ENCODE measurements around the gene FDXR.

Gene FDXR

DNA sequence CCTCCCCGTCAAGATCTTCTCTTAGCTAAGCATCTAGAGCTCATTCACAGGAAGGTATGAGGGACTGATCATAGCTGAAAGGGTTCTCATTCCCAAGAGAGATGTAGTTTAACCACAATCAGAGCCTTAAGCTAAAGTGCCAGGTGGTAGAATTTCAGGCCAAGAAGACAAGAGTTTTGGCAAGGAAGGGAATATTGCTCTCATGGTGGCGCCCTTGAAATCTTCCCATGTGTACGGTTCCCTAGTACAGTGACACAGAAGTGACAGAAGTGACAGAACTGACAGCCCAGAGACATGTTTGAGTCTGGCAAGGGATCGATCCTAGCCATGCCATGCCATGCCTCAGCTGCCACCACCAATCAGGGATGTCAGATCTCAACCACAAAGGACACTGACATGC is 15.6 kb downstream of the FDXR start:
- Histone ChIP-seq H3K27ac (no peak overlapping the region), H3K36me3 (ENCODE audit: insufficient read depth, low read length) (no peaks in the 10 kb centered on the region), H3K9ac (ENCODE audit: insufficient read length) (no peak overlapping the region), H3K9me3 (ENCODE audit: low read depth, low read length) (no peaks in the 10 kb centered on the region), H3K4me3 (no peak overlapping the region)
- DNase-seq (ENCODE audit: low read depth, low spot score): no peak
- TF ChIP-seq POLR2AphosphoS5 (IDR thresholded peaks at IDR 0.05; ENCODE audit: borderline replicate concordance, low read depth, low read length) (no peak), FOXP2 (optimal IDR thresholded peaks at IDR 0.05; ENCODE audit: control extremely low read depth, extremely low read length, insufficient read depth) (no peak), EZH2 (IDR thresholded peaks at IDR 0.05) (no peak)

DNA sequence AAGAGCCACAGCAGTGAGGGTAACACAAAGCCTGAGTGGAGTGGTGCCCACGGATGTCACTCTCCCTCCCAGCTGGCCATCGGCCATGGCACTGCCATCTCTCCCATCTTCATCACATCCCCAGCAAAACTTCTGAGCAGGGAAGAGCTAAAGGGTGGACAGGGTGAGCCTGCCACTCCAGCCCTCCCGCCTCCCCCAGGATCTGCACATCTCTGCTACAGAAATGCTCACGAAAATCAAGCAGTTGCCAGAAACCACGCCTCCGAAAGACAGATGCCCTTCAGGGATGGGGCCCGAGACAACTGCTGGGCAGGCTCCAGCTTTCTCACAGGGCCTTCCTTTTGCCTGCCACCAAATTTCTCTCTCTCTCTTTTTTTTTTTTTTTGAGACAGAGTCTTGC is 16.7 kb downstream of the FDXR start:
- Histone ChIP-seq H3K9ac (ENCODE audit: insufficient read length) (no peak overlapping the region), H3K27ac (no peak overlapping the region), H3K4me3 (no peak overlapping the region), H3K36me3 (ENCODE audit: insufficient read depth, low read length) (no peaks in the 10 kb centered on the region), H3K9me3 (ENCODE audit: low read depth, low read length) (no peaks in the 10 kb centered on the region)
- no peak for DNase-seq (ENCODE audit: low read depth, low spot score)
- no peak for TF ChIP-seq EZH2 (IDR thresholded peaks at IDR 0.05)
- no peak for TF ChIP-seq FOXP2 (optimal IDR thresholded peaks at IDR 0.05; ENCODE audit: control extremely low read depth, extremely low read length, insufficient read depth)

DNA sequence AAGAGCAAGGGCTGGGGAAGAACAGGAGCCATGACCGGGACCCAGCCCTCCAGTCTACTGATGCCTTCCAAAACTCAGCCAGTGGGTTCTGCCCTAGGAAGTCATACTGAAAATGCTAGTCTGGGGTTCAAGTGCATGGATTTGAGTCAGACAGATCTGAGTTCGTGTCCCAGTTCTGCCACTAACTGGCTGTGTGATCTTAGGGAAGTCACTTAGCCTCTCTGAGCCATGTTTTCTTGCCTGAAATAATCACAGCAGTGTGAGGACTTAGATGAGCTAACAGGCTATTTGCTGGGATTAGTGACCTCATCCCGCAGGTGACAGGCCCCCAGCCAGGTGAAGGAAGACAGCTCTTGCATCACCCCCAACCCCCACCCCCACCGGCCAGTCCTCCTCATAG is 17.5 kb downstream of the FDXR start:
- H3K4me3 ChIP-seq: no peak overlapping the region
- no peak overlapping the region for H3K27ac ChIP-seq
- H3K36me3 ChIP-seq (ENCODE audit: insufficient read depth, low read length): no peaks in the 10 kb centered on the region
- TF ChIP-seq EZH2 (IDR thresholded peaks at IDR 0.05): no peak
- no peak for TF ChIP-seq FOXP2 (optimal IDR thresholded peaks at IDR 0.05; ENCODE audit: control extremely low read depth, extremely low read length, insufficient read depth)
- TF ChIP-seq POLR2AphosphoS5 (IDR thresholded peaks at IDR 0.05; ENCODE audit: borderline replicate concordance, low read depth, low read length): no peak
- no peaks in the 10 kb centered on the region for H3K9me3 ChIP-seq (ENCODE audit: low read depth, low read length)
- H3K9ac ChIP-seq (ENCODE audit: insufficient read length): no peak overlapping the region
- no peak for DNase-seq (ENCODE audit: low read depth, low spot score)

DNA sequence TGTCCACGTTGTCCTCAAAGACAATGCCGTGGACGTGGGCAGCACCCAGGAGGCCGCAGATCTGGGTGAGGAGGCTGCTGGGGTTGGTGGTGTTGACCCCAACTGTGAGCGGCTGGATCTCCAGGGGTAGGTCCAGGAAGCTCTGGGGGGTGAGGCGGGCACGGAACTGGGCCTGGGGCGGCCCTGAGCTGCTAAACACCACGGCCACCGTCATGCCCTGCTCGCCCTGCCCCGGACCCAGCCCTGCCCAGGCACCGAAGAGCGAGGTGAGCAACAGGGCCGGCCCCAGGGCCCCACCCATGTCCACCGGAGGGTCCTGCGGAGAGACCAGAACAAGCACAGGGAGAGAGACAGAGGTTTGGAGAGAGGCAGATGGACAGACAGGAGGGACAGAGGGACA is 18.0 kb downstream of the FDXR start:
- H3K9me3 ChIP-seq (ENCODE audit: low read depth, low read length): no peaks in the 10 kb centered on the region
- no peak overlapping the region for H3K4me3 ChIP-seq
- no peaks in the 10 kb centered on the region for H3K36me3 ChIP-seq (ENCODE audit: insufficient read depth, low read length)
- no peak for DNase-seq (ENCODE audit: low read depth, low spot score)
- H3K27ac ChIP-seq: no peak overlapping the region
- TF ChIP-seq FOXP2 (optimal IDR thresholded peaks at IDR 0.05; ENCODE audit: control extremely low read depth, extremely low read length, insufficient read depth) (no peak), EZH2 (IDR thresholded peaks at IDR 0.05) (no peak), POLR2AphosphoS5 (IDR thresholded peaks at IDR 0.05; ENCODE audit: borderline replicate concordance, low read depth, low read length) (no peak)
- no peak overlapping the region for H3K9ac ChIP-seq (ENCODE audit: insufficient read length)

DNA sequence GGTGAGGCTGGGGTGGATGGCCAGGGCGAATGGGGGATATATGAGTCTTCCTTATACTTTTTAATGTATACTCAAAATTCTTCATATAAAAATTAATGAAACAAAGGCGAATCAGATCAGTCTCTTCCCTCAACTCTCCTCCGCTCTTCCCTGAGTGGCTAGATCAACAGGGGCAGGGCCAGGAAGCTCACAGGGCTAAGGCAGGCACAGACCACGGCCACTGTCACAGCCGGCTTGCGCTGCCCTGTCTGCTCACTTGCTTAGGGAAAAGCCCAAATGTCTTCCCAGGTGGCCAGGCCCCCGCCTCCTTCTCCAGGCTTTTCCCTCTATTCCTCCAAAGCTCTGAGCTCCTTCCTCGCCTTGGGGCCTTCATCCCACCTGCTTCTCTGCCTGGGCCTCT is 19.1 kb downstream of the FDXR start:
- Histone ChIP-seq H3K36me3 (ENCODE audit: insufficient read depth, low read length) (no peaks in the 10 kb centered on the region), H3K9ac (ENCODE audit: insufficient read length) (no peak overlapping the region), H3K9me3 (ENCODE audit: low read depth, low read length) (no peaks in the 10 kb centered on the region), H3K4me3 (no peak overlapping the region), H3K27ac (no peak overlapping the region)
- TF ChIP-seq POLR2AphosphoS5 (IDR thresholded peaks at IDR 0.05; ENCODE audit: borderline replicate concordance, low read depth, low read length) (no peak), EZH2 (IDR thresholded peaks at IDR 0.05) (no peak), FOXP2 (optimal IDR thresholded peaks at IDR 0.05; ENCODE audit: control extremely low read depth, extremely low read length, insufficient read depth) (no peak)
- DNase-seq (ENCODE audit: low read depth, low spot score): no peak

DNA sequence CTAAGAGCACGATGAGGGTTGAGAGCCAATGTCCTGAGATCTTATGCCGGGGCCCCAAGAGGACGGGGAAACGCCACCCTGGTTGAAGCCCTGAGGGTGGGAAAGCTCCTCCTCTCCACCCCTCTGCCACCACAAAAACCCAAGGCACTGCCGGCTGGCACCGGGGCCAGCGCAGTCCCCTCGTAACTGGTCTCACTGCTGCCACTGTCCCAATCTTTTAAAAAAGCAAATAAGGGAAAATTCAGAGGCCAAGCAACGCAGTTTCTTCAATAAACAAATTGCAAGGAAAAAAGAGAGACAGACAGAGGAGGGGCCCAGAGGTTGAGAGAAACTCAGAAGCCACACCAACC is 19.8 kb downstream of the FDXR start:
- Histone ChIP-seq H3K9ac (ENCODE audit: insufficient read length) (no peak overlapping the region), H3K4me3 (peak overlapping the region; percentile 72), H3K36me3 (ENCODE audit: insufficient read depth, low read length) (no peaks in the 10 kb centered on the region), H3K9me3 (ENCODE audit: low read depth, low read length) (no peaks in the 10 kb centered on the region), H3K27ac (no peak overlapping the region)
- DNase-seq (ENCODE audit: low read depth, low spot score): no peak
- TF ChIP-seq EZH2 (IDR thresholded peaks at IDR 0.05) (no peak), POLR2AphosphoS5 (IDR thresholded peaks at IDR 0.05; ENCODE audit: borderline replicate concordance, low read depth, low read length) (no peak)

DNA sequence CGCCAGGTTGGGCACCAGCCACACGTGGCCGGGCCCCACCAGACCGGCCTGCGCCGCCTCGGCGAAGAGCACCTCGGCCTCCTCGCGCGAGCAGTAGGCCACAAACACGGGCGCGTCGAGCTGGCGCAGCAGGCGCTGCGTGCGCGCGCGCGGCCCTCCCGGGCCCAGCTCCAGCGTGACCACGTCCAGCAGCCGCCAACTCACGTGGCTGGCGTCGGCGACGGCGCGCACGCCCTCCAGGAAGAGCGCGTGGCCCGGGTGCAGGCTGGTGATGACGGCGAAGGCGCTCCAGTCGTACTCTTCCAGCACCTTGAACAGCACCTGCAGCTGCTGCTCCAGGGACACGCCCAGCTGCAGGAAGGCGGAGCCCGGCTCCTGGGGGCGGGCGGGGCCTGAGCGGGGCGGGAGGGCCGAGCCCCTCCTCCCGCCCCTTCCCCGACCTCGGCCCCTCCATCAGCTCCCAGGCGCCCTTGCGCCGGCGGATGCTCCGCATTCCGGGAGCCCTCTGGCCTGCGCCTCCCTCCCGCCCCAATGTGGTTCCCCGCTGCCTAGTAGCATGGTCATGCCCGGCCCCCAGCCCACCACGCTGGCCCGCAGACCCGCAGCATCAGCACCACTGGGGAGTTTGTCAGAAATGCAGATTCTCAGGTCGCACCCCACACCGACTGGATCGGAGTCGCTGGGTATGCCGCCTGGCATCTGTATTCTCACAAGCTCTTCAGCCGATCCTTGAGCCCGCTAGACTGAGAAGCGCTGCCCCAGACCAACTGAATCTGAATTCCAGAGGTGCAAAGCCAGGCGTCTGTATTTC is 20.4 kb downstream of the FDXR start:
- Histone ChIP-seq H3K36me3 (ENCODE audit: insufficient read depth, low read length) (no peaks in the 10 kb centered on the region), H3K4me3 (peak overlapping the region; percentile 72), H3K9ac (ENCODE audit: insufficient read length) (no peak overlapping the region), H3K27ac (no peak overlapping the region), H3K9me3 (ENCODE audit: low read depth, low read length) (no peaks in the 10 kb centered on the region)
- DNase-seq (ENCODE audit: low read depth, low spot score): no peak
- peak; percentile 71 for TF ChIP-seq POLR2AphosphoS5 (IDR thresholded peaks at IDR 0.05; ENCODE audit: borderline replicate concordance, low read depth, low read length)
- no peak for TF ChIP-seq EZH2 (IDR thresholded peaks at IDR 0.05)

DNA sequence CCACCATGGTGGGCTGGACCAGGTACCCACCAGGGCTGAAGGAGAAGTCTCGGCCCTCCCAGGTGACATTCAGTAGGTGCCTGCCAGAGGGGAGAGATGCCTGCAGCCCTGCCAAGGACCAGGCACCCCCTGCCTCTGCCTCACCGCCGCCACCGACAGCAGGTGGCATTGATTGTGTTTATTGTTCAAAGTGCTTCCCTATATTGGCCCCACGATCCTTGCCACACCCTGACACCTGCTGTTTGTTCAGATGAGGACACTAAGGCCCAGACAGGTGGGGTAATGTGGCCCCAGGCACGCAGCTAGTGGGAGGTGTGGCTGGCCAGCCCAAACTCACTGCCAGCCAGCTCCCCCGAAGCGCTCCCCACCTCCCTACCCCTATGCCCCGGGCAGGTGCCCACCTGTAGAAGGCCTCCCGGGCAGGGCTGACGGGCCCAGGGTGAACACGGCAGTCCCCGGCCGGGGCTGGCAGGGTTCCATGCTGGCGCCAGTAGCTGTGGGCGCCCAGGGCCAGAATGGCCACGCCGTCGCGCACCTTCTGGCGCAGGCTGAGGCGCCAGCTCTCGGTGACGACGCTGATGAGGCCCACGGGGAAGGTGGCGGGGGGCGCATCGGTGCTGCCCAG is 21.1 kb downstream of the FDXR start:
- Histone ChIP-seq H3K9me3 (ENCODE audit: low read depth, low read length) (no peaks in the 10 kb centered on the region), H3K27ac (no peak overlapping the region), H3K4me3 (no peak overlapping the region), H3K36me3 (ENCODE audit: insufficient read depth, low read length) (no peaks in the 10 kb centered on the region), H3K9ac (ENCODE audit: insufficient read length) (no peak overlapping the region)
- no peak for DNase-seq (ENCODE audit: low read depth, low spot score)
- TF ChIP-seq POLR2AphosphoS5 (IDR thresholded peaks at IDR 0.05; ENCODE audit: borderline replicate concordance, low read depth, low read length): no peak
- no peak for TF ChIP-seq EZH2 (IDR thresholded peaks at IDR 0.05)
- no peak for TF ChIP-seq FOXP2 (optimal IDR thresholded peaks at IDR 0.05; ENCODE audit: control extremely low read depth, extremely low read length, insufficient read depth)

DNA sequence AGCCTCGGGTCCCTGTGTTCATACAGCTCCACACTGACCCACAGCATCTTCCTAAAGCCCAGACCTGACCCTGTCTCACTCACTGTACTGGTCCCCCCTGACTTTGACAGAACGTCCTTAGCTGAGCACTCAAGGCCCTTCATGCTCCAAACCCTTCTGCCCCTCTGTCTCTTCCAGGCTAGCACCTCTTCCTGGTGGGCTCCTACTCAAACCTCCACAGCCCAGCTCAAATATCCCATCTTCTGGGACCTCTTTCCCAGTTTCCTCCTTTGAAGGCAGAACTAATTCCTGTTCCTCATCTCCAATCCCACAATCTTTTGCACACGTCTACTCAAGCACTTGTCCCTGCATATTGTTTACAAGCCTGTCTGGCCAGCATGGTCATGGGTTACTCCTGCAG is 21.9 kb downstream of the FDXR start:
- TF ChIP-seq FOXP2 (optimal IDR thresholded peaks at IDR 0.05; ENCODE audit: control extremely low read depth, extremely low read length, insufficient read depth): no peak
- TF ChIP-seq POLR2AphosphoS5 (IDR thresholded peaks at IDR 0.05; ENCODE audit: borderline replicate concordance, low read depth, low read length): no peak
- no peak for TF ChIP-seq EZH2 (IDR thresholded peaks at IDR 0.05)

More for the DNA sequence above, 21.9 kb downstream of the FDXR start:
- no peak for DNase-seq (ENCODE audit: low read depth, low spot score)
- Histone ChIP-seq H3K36me3 (ENCODE audit: insufficient read depth, low read length) (no peaks in the 10 kb centered on the region), H3K9ac (ENCODE audit: insufficient read length) (no peak overlapping the region), H3K9me3 (ENCODE audit: low read depth, low read length) (no peaks in the 10 kb centered on the region), H3K27ac (no peak overlapping the region), H3K4me3 (no peak overlapping the region)
